GM21786 (cell line): ENCODE results near the gene LMBR1.

Experiments used
- ATAC-seq: cut with Tn5 transposase; IDR thresholded peaks from one replicate; pipeline ENCODE4 v1.9.1; 2021; ENCODE audit not compliant: unreplicated experiment

Gene LMBR1

GRCh38 chr7:156629873-156630272, 263.1 kb downstream of the LMBR1 start:
- ATAC-seq, result no peak

GRCh38 chr7:156628562-156628961, 264.4 kb downstream of the LMBR1 start:
- no peak for ATAC-seq
